GM19043 (cell line): ENCODE data around the gene LRRK1.

Experiments used
- ATAC-seq: cut with Tn5 transposase; IDR thresholded peaks from one replicate; pipeline ENCODE4 v1.9.1; 2021; ENCODE audit warnings: low read depth; ENCODE audit not compliant: unreplicated experiment

The LRRK1 gene

DNA sequence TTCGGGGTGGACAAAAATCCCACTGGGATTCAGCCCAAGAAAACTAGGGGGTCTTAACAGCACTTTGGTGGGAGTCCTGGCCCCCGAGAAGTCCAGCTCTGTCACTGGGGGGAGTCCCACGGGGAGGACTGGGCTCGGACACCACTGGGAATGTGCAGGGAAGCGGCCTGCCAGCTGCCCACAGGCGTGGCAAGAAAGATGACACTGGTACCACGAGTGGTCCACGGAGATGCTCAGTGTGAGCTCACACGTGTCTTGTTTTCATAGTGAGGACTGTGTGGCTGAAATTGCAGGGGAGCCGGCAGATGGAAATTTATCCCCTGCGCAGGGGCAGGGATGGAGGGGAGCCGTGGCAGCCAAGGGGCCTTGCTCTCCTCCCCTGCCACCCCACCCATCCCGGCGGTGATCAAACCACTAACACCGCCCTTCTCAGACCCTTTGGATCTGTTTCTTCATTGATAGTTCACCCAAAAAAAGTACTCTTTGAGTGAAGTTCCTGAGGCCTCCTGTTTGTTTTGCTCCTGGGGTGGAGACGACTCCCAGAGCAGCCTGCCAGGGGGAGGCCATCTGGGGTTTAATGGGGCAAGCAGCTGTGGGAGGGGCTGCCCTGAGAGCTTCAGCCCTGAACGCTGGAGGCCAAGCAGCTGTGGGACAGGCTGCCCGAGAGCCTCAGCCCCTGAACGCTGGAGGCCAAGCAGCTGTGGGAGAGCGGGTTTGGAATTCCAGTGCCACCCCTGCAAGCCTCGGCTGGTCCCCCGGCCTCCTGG is 130.9 kb downstream of the LRRK1 start:
- ATAC-seq, result no peak

DNA sequence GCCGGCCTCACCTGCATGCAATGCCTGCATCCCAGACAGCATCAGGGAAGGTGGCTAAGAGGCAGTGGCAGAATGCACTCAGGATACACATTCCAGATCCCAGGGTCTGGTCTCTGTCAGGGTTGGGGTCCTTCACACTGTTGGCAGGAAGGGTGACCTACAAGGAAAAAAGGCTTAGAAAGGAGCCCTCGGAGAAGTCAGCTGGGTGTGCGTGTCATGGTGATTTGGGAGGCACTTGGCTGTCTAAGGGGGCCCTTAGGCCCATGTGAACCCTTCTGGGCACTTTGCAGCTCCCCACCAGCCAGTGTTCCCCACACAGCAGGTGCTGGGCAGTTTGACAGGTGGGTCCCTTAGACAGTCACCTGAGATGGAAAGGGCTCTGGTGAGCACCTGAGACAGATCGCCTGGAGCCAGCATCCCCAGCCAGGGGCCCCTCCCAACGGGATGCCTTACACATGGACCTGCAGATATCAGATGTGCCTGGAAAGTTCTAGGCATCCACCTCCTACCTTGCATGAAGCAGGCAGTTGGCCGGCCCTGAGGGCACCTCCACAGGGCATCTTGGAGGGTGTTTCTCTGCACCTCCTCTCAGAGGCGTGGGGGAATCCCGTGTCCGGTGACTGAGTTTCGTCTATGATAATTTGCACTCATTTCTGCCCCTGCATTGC is 131.6 kb downstream of the LRRK1 start:
- ATAC-seq, result no peak

DNA sequence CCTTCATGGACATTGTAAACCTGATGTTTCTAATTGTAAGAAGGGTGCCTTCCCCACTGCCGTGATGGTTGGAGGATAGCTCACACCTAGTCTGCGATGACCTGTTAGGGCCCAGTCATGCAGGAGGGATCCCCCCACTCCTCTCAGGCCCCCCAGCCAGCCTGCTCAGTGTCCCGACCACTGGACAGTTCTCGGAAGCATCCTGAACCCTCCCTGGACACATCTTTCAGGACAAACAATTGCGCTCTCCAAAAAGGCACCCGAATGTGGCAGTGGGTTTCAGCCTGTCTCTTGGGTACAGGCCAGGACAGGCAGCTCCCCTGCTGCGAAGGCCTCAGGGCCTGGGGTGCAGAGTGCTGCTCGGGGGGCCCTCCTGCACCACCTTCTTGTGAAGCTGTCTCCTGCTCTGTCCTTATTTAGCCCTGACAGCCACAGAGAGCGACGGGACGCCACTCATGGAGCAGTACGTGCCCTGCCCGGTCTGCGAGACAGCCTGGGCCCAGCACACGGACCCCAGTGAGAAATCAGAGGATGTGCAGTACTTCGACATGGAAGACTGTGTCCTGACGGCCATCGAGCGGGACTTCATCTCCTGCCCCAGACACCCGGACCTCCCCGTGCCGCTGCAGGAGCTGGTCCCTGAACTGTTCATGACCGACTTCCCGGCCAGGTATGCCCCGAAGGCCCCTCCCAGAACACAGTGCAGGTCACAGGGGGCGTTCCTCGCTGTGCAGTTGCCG is 132.3 kb downstream of the LRRK1 start:
- no peak for ATAC-seq

DNA sequence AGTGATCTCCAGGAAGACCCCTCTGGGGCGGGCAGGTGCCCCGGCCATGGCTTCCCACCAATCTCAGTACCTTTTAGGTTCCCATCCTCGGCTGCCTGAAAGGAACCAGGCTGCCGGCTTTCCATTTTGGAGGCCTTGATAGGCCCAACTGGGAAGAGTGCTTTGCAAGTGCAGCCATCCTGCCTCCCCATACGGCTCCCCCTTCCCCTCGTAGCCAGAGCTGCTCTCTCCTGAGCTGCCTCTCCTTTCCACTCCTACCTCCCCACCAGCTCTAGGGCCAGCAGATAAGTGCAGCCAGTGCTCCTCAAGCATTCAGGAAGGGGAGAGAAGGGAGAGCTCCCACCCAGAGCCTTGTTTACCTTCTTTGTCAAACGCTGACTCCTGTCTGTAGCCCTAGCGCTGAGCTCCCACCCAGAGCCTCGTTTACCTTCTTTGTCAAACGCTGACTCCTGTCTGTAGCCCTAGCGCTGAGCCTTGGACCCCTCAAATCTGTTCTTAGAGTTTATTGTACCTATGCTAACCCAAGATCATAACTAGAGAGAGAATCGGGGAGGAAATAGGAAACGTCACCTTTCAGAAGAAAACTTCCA is 133.0 kb downstream of the LRRK1 start:
- ATAC-seq, result no peak

DNA sequence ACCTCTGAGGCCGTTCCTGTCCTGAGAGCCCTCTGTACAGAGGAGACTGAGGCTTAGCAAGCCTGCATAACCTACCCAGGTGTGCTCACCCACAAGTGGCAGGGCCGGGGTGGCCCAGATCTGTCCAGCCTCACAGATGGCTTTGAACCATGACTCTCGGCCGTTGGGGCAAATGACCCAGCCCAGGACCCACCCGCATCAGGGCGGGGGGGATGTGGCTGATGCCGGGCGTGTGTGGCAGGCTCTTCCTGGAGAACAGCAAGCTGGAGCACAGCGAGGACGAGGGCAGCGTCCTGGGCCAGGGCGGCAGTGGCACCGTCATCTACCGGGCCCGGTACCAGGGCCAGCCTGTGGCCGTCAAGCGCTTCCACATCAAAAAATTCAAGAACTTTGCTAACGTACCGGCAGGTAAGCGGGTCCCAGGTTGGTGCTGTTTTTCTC is 133.5 kb downstream of the LRRK1 start:
- ATAC-seq, result no peak

DNA sequence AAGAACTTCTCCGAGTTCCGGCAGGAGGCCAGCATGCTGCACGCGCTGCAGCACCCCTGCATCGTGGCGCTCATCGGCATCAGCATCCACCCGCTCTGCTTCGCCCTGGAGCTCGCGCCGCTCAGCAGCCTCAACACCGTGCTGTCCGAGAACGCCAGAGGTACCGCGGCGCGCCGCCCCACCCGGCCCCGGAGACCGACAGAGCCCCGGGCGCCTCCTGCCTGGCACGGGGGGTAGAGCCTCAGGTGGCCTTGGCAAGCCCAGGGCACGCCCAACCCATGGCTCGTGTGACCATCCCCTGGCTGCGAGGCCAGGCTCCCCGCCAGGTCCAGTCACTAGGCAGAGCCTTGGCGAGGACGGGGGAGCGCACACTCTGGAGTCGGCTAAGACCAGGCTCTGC is 134.1 kb downstream of the LRRK1 start:
- no peak for ATAC-seq

DNA sequence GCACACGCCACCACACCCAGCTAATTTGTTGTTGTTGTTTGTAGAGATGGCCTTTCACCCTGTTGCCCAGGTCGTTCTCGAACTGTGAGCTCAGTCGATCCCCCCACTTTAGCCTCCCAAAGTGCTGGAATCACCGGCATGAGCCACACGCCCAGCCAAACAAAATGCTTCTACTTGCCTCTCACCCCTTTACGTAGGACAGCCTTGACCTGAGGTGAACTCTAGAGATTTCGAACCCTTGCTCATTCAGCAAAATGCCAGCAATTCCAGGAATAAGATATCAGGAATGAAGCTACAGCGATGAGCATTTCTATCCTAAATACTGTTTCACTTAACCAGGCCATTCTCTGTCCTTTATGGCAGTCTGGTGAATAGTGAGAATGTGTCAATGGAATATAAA is 135.0 kb downstream of the LRRK1 start:
- ATAC-seq, result no peak

DNA sequence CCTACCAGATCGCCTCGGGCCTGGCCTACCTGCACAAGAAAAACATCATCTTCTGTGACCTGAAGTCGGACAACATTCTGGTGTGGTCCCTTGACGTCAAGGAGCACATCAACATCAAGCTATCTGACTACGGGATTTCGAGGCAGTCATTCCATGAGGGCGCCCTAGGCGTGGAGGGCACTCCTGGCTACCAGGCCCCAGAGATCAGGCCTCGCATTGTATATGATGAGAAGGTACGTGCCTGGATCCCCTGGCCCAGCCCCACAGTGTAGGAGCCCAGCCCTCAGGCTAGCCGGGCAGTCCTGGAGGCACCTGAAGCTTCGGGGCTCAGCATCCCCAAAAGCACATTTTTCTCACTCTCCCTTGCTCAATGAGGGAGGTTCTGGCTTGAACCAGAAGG is 135.8 kb downstream of the LRRK1 start:
- no peak for ATAC-seq

DNA sequence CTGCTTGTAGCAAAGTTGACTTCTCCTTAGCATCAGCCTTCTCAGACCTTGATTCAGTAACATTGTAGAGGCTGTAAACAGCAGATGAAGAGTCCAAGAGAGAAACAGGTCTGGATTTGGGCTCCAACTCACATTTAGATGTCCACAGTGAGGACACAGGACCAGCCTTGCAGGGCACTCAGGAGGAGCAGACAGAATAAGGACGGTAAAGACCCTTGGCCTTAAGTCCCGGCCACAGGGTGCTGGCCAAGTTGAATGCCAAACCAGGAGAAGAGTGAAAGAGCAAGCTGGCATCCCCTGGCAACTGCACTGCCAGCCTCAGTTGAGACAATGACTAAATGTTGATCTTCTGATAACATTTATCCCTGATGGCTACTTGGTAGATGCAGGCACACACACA is 136.3 kb downstream of the LRRK1 start:
- no peak for ATAC-seq

DNA sequence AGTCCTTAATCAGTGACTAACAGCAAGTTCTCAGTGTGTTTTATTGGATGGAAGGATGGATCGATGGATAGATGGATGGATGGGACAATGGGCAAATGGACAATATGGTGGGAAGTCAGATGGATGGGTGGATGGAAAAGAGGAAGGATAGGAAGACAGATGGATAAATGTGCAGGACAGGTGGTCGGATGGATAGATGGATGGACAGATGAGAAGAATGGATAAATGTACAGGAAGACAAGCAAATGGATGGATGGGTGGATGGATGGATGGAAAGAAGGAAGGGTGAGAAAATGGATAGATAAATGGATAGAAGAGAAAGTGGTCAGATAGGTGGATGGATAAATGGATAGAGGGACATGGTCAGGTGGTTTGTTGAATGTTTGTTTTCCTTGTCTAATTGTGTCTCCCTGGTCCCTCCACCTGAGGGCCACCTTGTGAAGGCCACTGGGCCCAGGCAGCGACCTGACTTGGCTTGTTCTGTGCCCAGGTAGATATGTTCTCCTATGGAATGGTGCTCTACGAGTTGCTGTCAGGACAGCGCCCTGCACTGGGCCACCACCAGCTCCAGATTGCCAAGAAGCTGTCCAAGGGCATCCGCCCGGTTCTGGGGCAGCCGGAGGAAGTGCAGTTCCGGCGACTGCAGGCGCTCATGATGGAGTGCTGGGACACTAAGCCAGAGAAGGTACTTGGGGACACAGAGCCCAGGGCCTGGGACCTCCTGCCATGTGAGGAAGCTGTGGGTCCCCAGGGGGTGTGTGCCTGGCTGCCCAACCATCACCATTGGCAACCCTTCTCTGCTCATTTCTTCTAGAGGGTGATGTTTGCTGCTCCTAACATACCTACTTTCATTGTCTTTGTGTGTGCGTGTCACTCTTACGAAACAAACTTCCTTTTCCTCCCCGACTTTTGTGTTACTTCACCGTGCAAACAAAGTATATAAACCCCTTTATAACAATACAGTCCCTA is 137.5 kb downstream of the LRRK1 start:
- no peak for ATAC-seq

DNA sequence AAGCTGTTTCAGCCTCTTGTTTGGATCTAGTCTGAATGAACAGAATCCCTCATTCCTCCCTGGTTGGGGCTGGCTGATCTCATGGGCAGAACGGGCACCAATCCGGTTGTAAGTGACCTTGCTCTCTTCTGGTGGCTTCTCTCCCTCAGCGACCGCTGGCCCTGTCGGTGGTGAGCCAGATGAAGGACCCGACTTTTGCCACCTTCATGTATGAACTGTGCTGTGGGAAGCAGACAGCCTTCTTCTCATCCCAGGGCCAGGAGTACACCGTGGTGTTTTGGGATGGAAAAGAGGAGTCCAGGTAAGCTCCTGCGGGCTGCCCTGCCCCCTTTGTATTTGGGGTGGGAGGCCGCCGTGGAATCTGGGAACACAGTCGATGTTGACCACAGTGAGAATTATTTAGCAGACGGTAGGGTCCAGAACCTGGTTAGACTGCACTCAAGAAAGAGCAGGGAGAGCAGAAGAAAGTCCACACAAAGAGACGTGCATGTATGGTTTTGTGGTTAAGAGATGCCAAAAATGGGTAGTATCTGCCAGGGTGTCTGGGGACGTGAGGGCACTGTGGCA is 138.8 kb downstream of the LRRK1 start:
- ATAC-seq, result no peak

DNA sequence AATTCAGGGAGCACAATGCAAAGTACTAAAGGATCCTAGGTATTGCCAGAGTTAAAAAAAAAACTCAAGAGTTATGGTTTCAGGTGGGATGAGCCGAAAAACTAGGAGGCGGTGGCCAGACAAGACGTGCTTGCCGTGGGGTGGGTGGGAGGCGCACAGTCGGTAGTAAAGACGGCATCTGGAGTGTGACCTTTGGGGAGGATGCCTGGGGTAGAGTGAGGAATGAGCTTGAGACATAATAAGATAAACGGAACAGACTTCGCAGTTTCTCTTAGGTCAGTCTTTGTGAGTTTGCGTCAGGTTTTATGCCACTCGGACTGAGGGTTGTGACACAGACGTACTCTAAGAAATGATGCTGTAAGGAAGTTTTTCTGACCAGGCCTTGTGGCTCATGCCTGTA is 139.6 kb downstream of the LRRK1 start:
- ATAC-seq, result no peak

DNA sequence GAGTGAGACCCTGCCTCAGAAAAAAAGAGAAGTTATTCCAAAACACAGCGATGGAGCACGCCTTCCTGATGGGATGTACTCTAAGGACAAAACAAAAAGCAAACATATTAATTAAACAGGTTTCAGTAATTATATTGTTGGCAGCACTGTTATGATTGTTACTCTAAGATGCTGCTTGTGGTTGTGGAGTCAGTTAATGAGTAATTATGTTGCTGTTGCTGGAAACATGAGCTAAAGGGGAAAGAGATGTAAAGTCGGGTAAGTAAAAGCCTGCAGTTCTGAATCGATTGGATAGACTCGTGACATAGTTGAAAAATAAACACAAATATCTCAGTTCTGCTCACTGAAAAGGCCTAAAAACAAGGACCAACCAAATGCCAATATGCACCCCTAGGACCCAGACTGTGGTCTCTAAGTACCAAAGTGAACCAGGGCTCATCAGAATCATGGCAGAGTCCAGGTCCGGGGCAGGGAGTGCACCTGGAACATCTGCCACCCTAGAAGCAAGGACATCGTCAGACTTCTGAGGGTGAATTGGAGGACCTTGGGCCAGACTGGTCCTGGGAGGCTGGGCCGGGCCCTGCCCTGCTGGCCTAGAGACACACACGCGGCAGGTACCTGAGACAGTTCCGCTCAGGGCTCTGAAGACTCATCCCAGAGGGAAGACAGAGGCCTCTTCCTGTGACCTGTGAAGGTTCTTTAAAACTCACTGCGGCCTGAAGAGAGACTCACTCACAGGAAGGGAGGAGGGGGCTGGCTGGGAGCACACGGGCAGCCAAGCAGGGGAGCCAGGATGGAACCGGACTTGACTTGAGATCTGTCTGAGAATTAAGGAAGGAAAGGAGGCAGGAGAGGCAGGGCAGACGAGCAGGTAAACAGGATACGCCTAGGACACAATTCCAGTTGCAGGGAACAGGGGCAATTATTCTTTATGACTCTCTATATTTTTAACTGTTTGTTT is 140.5 kb downstream of the LRRK1 start:
- no peak for ATAC-seq

DNA sequence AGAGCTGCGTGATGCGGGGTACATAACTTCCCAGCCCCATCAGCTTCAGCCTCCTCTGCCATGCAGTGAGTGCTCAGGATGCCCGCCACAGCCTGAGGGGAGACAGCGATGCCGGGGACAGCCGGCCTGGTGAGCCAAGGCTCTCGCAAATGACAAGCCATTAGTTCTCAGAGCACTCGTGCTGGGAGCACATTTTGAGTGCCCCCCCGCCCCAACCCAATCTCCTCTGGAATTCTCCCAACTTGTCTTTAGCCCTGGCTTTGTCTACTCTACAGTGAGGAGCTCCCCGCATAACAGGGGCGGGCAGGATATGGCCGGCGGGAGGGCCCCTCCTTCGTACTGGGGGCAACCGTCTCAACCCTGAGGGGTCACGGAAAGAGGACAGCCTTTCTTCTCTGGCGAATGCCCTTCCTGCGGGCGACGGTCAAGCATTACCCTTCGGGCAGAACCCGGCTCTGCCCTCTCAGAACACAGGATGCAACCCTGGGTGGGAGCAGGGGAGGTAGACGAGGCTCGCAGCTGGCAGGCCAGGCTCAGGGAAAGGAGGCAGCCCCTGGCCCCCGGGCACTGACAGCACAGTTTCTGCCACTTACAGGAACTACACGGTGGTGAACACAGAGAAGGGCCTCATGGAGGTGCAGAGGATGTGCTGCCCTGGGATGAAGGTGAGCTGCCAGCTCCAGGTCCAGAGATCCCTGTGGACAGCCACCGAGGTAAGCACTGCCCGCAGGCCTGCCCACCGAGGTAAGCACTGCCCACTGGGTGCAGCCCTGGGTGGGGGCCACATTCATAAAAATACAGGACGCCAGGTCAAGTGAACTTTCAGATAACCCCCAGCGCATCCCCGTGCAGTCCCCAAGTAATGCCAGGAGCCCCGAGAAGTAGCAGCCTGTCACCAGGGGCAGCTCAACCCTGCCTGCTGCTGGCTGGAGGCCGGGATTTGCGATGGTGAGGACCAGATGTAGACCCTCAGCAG is 141.7 kb downstream of the LRRK1 start:
- ATAC-seq, result no peak

DNA sequence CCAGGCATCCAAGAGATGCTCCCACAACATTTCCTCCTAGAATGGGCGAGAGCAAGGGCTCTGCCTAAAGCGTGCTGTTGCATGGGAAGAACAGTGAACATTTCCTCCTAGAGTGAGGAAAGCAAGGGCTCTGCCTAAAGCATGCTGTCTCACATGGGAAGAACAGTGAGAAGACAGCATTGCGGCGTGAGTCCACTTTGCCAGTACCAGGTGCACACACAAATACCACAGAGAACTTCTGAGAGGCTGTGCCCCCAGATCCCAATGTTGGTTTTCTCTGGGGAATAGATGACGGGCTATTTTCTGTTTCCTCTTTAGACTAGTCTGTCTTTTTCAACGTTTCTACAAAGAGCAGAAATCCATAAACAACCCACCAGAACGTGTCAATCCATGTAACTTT is 142.9 kb downstream of the LRRK1 start:
- ATAC-seq, result no peak

DNA sequence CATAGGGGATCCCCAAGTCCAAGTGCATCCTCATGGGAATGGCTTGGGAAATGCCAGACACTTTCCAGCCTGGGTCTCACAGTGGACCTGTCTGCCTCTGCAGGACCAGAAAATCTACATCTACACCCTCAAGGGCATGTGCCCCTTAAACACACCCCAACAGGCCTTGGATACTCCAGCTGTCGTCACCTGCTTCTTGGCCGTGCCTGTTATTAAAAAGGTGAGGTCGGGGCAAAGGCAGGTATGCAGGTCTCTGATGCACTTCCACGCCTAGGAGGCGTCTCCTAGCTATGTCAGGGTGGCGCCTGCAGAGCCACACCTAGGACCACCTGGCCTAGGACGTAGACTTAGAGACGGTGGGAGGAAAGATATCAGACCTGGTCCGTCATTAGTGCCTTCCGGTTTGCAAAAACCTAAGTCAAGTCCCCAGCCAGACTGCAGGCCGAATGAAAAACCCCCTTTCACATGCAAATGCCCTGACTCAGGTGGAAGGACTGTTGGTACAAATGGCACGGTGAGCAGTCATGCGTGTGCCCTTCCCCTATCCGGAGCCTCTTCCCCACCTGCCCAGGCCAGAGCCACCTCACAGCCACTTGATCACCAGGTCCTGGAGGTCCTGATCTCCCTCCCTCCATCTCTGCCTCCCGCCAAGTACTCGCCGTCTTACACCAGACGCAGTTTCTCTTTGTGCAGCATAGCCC is 143.5 kb downstream of the LRRK1 start:
- ATAC-seq, result no peak

DNA sequence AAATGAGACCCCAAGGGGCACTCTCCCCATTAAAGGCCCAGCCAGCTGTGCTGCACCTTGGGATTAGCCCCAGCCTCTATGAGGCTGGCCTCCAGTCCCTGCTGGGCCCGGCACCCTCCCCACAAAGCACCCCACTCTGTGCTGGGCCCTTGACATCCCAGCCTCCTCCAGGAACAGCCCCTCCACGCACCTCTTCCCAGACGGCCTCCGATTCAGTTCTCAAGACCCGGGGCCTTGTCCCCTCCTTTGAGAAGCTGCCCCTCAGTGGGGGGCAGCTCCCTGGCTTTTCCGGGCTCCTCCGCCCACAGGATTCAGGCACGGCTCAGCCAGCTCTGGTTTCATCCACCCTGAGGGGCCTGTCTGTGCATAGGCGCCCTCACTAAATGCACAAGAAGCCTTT is 144.1 kb downstream of the LRRK1 start:
- ATAC-seq, result no peak
